OCI-LY1 (cell line): ENCODE data around the gene CDH4.

ENCODE experiments used
- H2AFZ ChIP-seq: fragments of 200-600 bp; sonication (generic), shearing (Covaris generic); 2 replicates; pipeline ENCODE4 v1.6.0; 2014; ENCODE audit warnings: antibody characterized with exemption, mild to moderate bottlenecking, low read length
- H3F3A ChIP-seq: fragments of 200-600 bp; sonication (generic), shearing (Covaris generic); 2 replicates; pipeline ENCODE4 v1.6.0; 2014; ENCODE audit warnings: mild to moderate bottlenecking, antibody characterized with exemption, low read length, moderate library complexity; ENCODE audit not compliant: insufficient read depth
- H3K27ac ChIP-seq: fragments of 200-600 bp; sonication (generic); 2 replicates; pipeline ENCODE4 v1.5.1; 2014; ENCODE audit warnings: low read length, mixed run types, mild to moderate bottlenecking, low read depth; ENCODE audit not compliant: poor library complexity, severe bottlenecking
- H3K27me3 ChIP-seq: fragments of 200-600 bp; sonication (generic); 2 replicates; pipeline ENCODE4 v1.6.0; 2014; ENCODE audit warnings: antibody characterized with exemption, mild to moderate bottlenecking, low read length, moderate library complexity; ENCODE audit not compliant: insufficient read depth
- H3K36me3 ChIP-seq: fragments of 200-600 bp; sonication (generic); 2 replicates; pipeline ENCODE4 v1.6.1; 2014; ENCODE audit warnings: mild to moderate bottlenecking, antibody characterized with exemption, low read length, moderate library complexity, mixed read lengths; ENCODE audit not compliant: insufficient read depth
- H3K4me1 ChIP-seq: fragments of 200-600 bp; sonication (generic); 2 replicates; pipeline ENCODE4 v1.5.1; 2014; ENCODE audit warnings: mild to moderate bottlenecking, low read length, moderate library complexity; ENCODE audit not compliant: insufficient read depth, severe bottlenecking
- H3K4me2 ChIP-seq: fragments of 200-600 bp; sonication (generic), shearing (Covaris generic); 2 replicates; pipeline ENCODE4 v1.6.1; 2014; ENCODE audit warnings: low read length
- H3K4me3 ChIP-seq: fragments of 200-600 bp; sonication (generic); 2 replicates; pipeline ENCODE4 v1.5.1; 2014; ENCODE audit warnings: low read length, low read depth, mild to moderate bottlenecking, mixed read lengths; ENCODE audit not compliant: poor library complexity, severe bottlenecking
- H3K79me2 ChIP-seq: fragments of 200-600 bp; shearing (Covaris generic); 2 replicates; pipeline ENCODE4 v1.6.1; 2016; ENCODE audit warnings: mixed run types, low read length, mixed read lengths; ENCODE audit not compliant: insufficient read depth
- H3K9ac ChIP-seq: fragments of 200-600 bp; sonication (generic), shearing (Covaris generic); 2 replicates; pipeline ENCODE4 v1.6.1; 2014; ENCODE audit warnings: mild to moderate bottlenecking, low read length, mixed read lengths
- H3K9me2 ChIP-seq: fragments of 200-600 bp; sonication (generic), shearing (Covaris generic); 2 replicates; pipeline ENCODE4 v1.6.1; 2014; ENCODE audit warnings: low read depth, mild to moderate bottlenecking, low read length, mixed read lengths
- H3K9me3 ChIP-seq: fragments of 200-600 bp; shearing (Covaris generic); 2 replicates; pipeline ENCODE4 v1.6.1; 2014; ENCODE audit warnings: low read length, mixed read lengths
- H4K20me1 ChIP-seq: fragments of 200-600 bp; sonication (generic), shearing (Covaris generic); 2 replicates; pipeline ENCODE4 v1.6.0; 2016; ENCODE audit warnings: mild to moderate bottlenecking, low read length; ENCODE audit not compliant: insufficient read depth
- CTCF ChIP-seq: fragments of 200-600 bp; sonication (generic), shearing (Covaris generic); IDR thresholded peaks from 2 replicates; pipeline ENCODE4 v1.5.1; 2017; ENCODE audit warnings: mild to moderate bottlenecking, antibody characterized with exemption, low read length, moderate library complexity, mixed read lengths
- EZH2 ChIP-seq: fragments of 200-600 bp; sonication (generic), shearing (Covaris generic); IDR thresholded peaks from 2 replicates; pipeline ENCODE4 v1.8.0; 2017; ENCODE audit warnings: borderline replicate concordance, mixed run types, mild to moderate bottlenecking, antibody characterized with exemption, low read length, moderate library complexity, mixed read lengths

CDH4 gene

GRCh38 chr20:61447952-61448351 is 195.9 kb downstream of the CDH4 start:
- H3K9ac ChIP-seq = no peak overlapping the region
- H3K4me1 ChIP-seq = no peaks in the 10 kb centered on the region
- H3K36me3 ChIP-seq = no peaks in the 10 kb centered on the region

DNA sequence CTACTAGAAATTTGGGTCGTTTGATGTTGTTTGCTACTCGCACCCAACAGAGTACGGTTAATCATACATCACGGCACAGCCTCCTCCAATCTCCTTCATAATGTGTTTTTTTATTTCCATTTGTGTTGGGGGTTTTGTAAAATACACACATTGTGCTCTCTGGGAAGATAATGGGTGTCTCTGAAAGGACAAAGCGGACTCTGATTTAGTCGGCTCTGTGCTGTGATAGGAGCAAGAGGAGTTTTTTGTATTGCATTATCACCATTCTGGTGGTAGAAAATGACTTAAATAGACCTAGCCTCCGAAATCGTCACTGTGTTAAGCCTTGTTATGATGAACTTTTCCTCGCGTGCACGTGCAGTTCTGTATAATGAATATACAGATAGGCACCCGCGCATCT is 196.3 kb downstream of the CDH4 start:
- H3F3A ChIP-seq = no peaks in the 10 kb centered on the region
- H3K9ac ChIP-seq = no peak overlapping the region
- TF ChIP-seq CTCF = no peak
- TF ChIP-seq EZH2 = no peak
- no peaks in the 10 kb centered on the region for H3K9me3 ChIP-seq
- H3K4me1 ChIP-seq = no peaks in the 10 kb centered on the region
- no peaks in the 10 kb centered on the region for H3K36me3 ChIP-seq
- no peaks in the 10 kb centered on the region for H3K79me2 ChIP-seq
- no peaks in the 10 kb centered on the region for H3K27me3 ChIP-seq
- no peaks in the 10 kb centered on the region for H4K20me1 ChIP-seq
- H3K4me2 ChIP-seq = no peak overlapping the region
- no peak overlapping the region for H2AFZ ChIP-seq
- no peaks in the 10 kb centered on the region for H3K9me2 ChIP-seq
- H3K27ac ChIP-seq = no peak overlapping the region
- H3K4me3 ChIP-seq = no peak overlapping the region

More at GRCh38 chr20:61447952-61448351, 195.9 kb downstream of the CDH4 start:
- no peak for TF ChIP-seq EZH2
- no peak for TF ChIP-seq CTCF
- Histone ChIP-seq H2AFZ (no peak overlapping the region), H3K79me2 (no peaks in the 10 kb centered on the region), H3K9me3 (no peaks in the 10 kb centered on the region), H3F3A (no peaks in the 10 kb centered on the region), H3K4me2 (no peak overlapping the region), H3K27ac (no peak overlapping the region), H4K20me1 (no peaks in the 10 kb centered on the region), H3K4me3 (no peak overlapping the region), H3K9me2 (no peaks in the 10 kb centered on the region), H3K27me3 (no peaks in the 10 kb centered on the region)

DNA sequence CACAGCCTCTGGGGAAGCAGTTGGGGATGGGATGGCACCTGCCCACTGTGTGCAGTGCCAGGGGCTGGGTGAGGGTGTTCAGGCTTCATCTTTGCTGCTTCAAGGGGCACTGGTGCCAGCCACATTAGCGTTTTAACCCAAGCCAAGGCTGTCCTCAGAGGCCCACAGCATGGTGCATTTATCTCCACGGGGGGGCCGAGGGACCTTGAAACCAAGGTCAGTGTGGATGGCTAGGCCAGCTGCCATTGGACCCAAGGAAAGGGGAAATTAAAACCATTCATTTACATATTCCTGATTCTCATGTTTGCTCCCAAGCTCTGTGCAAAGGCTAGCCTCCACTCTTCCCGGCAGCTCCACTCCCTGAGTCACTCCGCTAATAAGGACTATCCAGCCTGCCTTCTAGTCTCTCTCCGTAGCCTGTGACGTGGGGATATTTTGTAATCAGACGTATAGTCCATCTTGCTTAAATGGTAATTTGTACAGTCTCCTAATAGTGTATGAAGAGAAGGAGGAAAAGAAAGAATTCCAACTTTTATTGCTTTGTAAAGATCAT is 197.1 kb downstream of the CDH4 start:
- Histone ChIP-seq H3K36me3 (no peaks in the 10 kb centered on the region), H3K27ac (no peak overlapping the region), H3K27me3 (no peaks in the 10 kb centered on the region), H3K9ac (no peak overlapping the region), H3K9me3 (no peaks in the 10 kb centered on the region), H3K4me3 (no peak overlapping the region), H3K9me2 (no peaks in the 10 kb centered on the region), H3F3A (no peaks in the 10 kb centered on the region), H3K79me2 (no peaks in the 10 kb centered on the region), H4K20me1 (no peaks in the 10 kb centered on the region), H3K4me2 (no peak overlapping the region), H3K4me1 (no peaks in the 10 kb centered on the region), H2AFZ (no peak overlapping the region)
- TF ChIP-seq EZH2 (no peak), CTCF (no peak)
